ENCODE measurements around the gene APMAP. TPM values are rescaled to one million over a fixed set of nuclear protein-coding genes. Genes with fewer than 3 reads are reported as not detected.

Gene APMAP
- 130 and 132 TPM in 2 replicates for total RNA-seq (2014; rRNA removed; shearing (Covaris generic); ENCODE audit: low replicate concordance)

GRCh38 chr20:24992487-24993205 lies at the start of gene APMAP:
Gene APMAP, minus strand, starts transcription at chr20:24992751. Its CDS starts 63 bp downstream, at chr20:24992688.
- in situ Hi-C loops (cut with HindIII; ENCODE audit: low pct_unique_long_range_greater_than_20kb, low sequenced_read_pairs), result no loop called here
- peak; percentile 93 for DNase-seq (ENCODE audit: low read depth)

- DNase-seq (ENCODE audit: low read depth), result no peak
- in situ Hi-C loops (cut with HindIII; ENCODE audit: low pct_unique_long_range_greater_than_20kb, low sequenced_read_pairs), result no loop called here
Measured at GRCh38 chr20:25041813-25042530, 49.4 kb upstream of the APMAP start.

- DNase-seq (ENCODE audit: low read depth), result no peak
- in situ Hi-C loops (cut with HindIII; ENCODE audit: low pct_unique_long_range_greater_than_20kb, low sequenced_read_pairs), result no loop called here
Measured at GRCh38 chr20:25040438-25040831, 47.9 kb upstream of the APMAP start.

- in situ Hi-C loops (cut with HindIII; ENCODE audit: low pct_unique_long_range_greater_than_20kb, low sequenced_read_pairs), result no loop called here
- DNase-seq (ENCODE audit: low read depth), result no peak
Measured at GRCh38 chr20:25039697-25040437, 47.3 kb upstream of the APMAP start.

GRCh38 chr20:25038591-25039015 lies 46.1 kb upstream of the APMAP start:
- DNase-seq (ENCODE audit: low read depth), result no peak
- in situ Hi-C loops (cut with HindIII; ENCODE audit: low pct_unique_long_range_greater_than_20kb, low sequenced_read_pairs), result no loop called here

GRCh38 chr20:25038103-25038410 lies 45.5 kb upstream of the APMAP start:
- in situ Hi-C loops (cut with HindIII; ENCODE audit: low pct_unique_long_range_greater_than_20kb, low sequenced_read_pairs), result no loop called here
- no peak for DNase-seq (ENCODE audit: low read depth)

- in situ Hi-C loops (cut with HindIII; ENCODE audit: low pct_unique_long_range_greater_than_20kb, low sequenced_read_pairs), result no loop called here
- DNase-seq (ENCODE audit: low read depth), result no peak
Measured at GRCh38 chr20:25037288-25038102, 44.9 kb upstream of the APMAP start.

- in situ Hi-C loops (cut with HindIII; ENCODE audit: low pct_unique_long_range_greater_than_20kb, low sequenced_read_pairs), result no loop called here
- no peak for DNase-seq (ENCODE audit: low read depth)
Measured at GRCh38 chr20:25036331-25036936, 43.9 kb upstream of the APMAP start.

GRCh38 chr20:25035921-25036320 lies 43.4 kb upstream of the APMAP start:
- DNase-seq (ENCODE audit: low read depth), result no peak
- in situ Hi-C loops (cut with HindIII; ENCODE audit: low pct_unique_long_range_greater_than_20kb, low sequenced_read_pairs), result no loop called here

- in situ Hi-C loops (cut with HindIII; ENCODE audit: low pct_unique_long_range_greater_than_20kb, low sequenced_read_pairs), result no loop called here
- DNase-seq (ENCODE audit: low read depth), result no peak
Measured at GRCh38 chr20:25033924-25034300, 41.4 kb upstream of the APMAP start.

- in situ Hi-C loops (cut with HindIII; ENCODE audit: low pct_unique_long_range_greater_than_20kb, low sequenced_read_pairs), result no loop called here
- DNase-seq (ENCODE audit: low read depth), result no peak
Measured at GRCh38 chr20:25033265-25033923, 40.8 kb upstream of the APMAP start.

GRCh38 chr20:25032478-25033264 lies 40.1 kb upstream of the APMAP start:
- in situ Hi-C loops (cut with HindIII; ENCODE audit: low pct_unique_long_range_greater_than_20kb, low sequenced_read_pairs), result no loop called here
- no peak for DNase-seq (ENCODE audit: low read depth)

GRCh38 chr20:25032065-25032477 lies 39.5 kb upstream of the APMAP start:
- in situ Hi-C loops (cut with HindIII; ENCODE audit: low pct_unique_long_range_greater_than_20kb, low sequenced_read_pairs), result no loop called here
- no peak for DNase-seq (ENCODE audit: low read depth)

- DNase-seq (ENCODE audit: low read depth), result no peak
- in situ Hi-C loops (cut with HindIII; ENCODE audit: low pct_unique_long_range_greater_than_20kb, low sequenced_read_pairs), result no loop called here
Measured at GRCh38 chr20:25031241-25031640, 38.7 kb upstream of the APMAP start.

- in situ Hi-C loops (cut with HindIII; ENCODE audit: low pct_unique_long_range_greater_than_20kb, low sequenced_read_pairs), result no loop called here
- no peak for DNase-seq (ENCODE audit: low read depth)
Measured at GRCh38 chr20:25030649-25031207, 38.2 kb upstream of the APMAP start.

GRCh38 chr20:25030007-25030648 lies 37.6 kb upstream of the APMAP start:
- in situ Hi-C loops (cut with HindIII; ENCODE audit: low pct_unique_long_range_greater_than_20kb, low sequenced_read_pairs), result no loop called here
- DNase-seq (ENCODE audit: low read depth), result no peak

Data from Caki2 (cell line).